ENCODE data around the gene CLDN6. TPM values are rescaled to one million over a fixed set of nuclear protein-coding genes. Genes with fewer than 3 reads are reported as not detected.

CLDN6 gene
- total and polyA plus RNA-seq, 9 of the 15 experiments (the other 6 are each of a cell fraction or from before 2014, with no cell fraction given), result 0.22 to 0.75 (median 0.38) TPM; not detected in 3

GRCh38 chr16:2990891-2991290, 27.1 kb downstream of the CLDN6 start:
- no peaks in the 10 kb centered on the region for H3K27me3 ChIP-seq (ENCODE audit: control insufficient read depth in 2 of 2, insufficient read depth in 2 of 2, low read length in 2 of 2)
- no peak for TF ChIP-seq RNF2 (IDR thresholded peaks at IDR 0.05)
- TF ChIP-seq ZFX (CRISPR knock-in tag; IDR thresholded peaks at IDR 0.05), result no peak
- no peak for TF ChIP-seq NFIX (CRISPR knock-in tag; IDR thresholded peaks at IDR 0.05; ENCODE audit: low read depth)
- TF ChIP-seq SREBF2 (CRISPR knock-in tag; IDR thresholded peaks at IDR 0.05), result no peak
- TF ChIP-seq DIDO1 (tag; IDR thresholded peaks at IDR 0.05; ENCODE audit: low read depth), result no peak
- TF ChIP-seq MBD1 (CRISPR knock-in tag; IDR thresholded peaks at IDR 0.05), result no peak
- no peak for TF ChIP-seq ZBTB2 (IDR thresholded peaks at IDR 0.05)
- TF ChIP-seq CBX1 (IDR thresholded peaks at IDR 0.05; ENCODE audit: low read depth), result no peak
- TF ChIP-seq CTBP1 (IDR thresholded peaks at IDR 0.05; ENCODE audit: borderline replicate concordance), result no peak
- TF ChIP-seq RBM25 (IDR thresholded peaks at IDR 0.05; ENCODE audit: low read depth, low read length, severe bottlenecking), result no peak
- TF ChIP-seq, protein P1, sequence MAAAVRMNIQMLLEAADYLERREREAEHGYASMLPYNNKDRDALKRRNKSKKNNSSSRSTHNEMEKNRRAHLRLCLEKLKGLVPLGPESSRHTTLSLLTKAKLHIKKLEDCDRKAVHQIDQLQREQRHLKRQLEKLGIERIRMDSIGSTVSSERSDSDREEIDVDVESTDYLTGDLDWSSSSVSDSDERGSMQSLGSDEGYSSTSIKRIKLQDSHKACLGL (CRISPR knock-in tag; IDR thresholded peaks at IDR 0.05; ENCODE audit: borderline replicate concordance, poor library complexity, severe bottlenecking), result no peak
- no peak for TF ChIP-seq YY1 (IDR thresholded peaks at IDR 0.05; ENCODE audit: borderline replicate concordance in 1 of 3, control insufficient read depth in 1 of 3, extremely low read depth in 1 of 3, insufficient read depth in 3 of 3, insufficient read length in 1 of 3, insufficient replicate concordance in 2 of 3, low read depth in 1 of 3, low read length in 2 of 3)
- TF ChIP-seq, protein P2, sequence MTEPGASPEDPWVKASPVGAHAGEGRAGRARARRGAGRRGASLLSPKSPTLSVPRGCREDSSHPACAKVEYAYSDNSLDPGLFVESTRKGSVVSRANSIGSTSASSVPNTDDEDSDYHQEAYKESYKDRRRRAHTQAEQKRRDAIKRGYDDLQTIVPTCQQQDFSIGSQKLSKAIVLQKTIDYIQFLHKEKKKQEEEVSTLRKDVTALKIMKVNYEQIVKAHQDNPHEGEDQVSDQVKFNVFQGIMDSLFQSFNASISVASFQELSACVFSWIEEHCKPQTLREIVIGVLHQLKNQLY (CRISPR knock-in tag; conservative IDR thresholded peaks at IDR 0.05), result no peak
- TF ChIP-seq NBN (IDR thresholded peaks at IDR 0.05; ENCODE audit: low read depth), result no peak

More at GRCh38 chr16:2990891-2991290, 27.1 kb downstream of the CLDN6 start:
- no peaks in the 10 kb centered on the region for H4K20me1 ChIP-seq (replicated peaks; ENCODE audit: control insufficient read depth, insufficient read depth, low read length)
- DNase-seq (ENCODE audit: extremely low read depth in 1 of 4, low spot score in 3 of 4) (no peak), ATAC-seq (no peak), FAIRE-seq (no peak)
- no peak overlapping the region for H2AFZ ChIP-seq (ENCODE audit: low read depth, low read length)
- H3K4me3 ChIP-seq, result no peak overlapping the region
- H3K9me1 ChIP-seq (ENCODE audit: control insufficient read depth, insufficient read depth, low read length), result no peaks in the 10 kb centered on the region
- 37% methylated on average over 7 of the region's 10 CpGs for WGBS (ENCODE audit: insufficient coverage, low coverage, missing lambda C conversion rate)
- intact Hi-C loops (cut with micrococcal nuclease) (no loop called here), in situ Hi-C loops (cut with MboI) (no loop called here)
- H3K4me2 ChIP-seq (ENCODE audit: insufficient read depth, low read length), result no peak overlapping the region
- no TSS peak for BruUV-seq (replicated peaks)
- POLR2A ChIA-PET, result interaction anchor here (0.8 to 1.0 kb wide), 2 partner anchors 12 to 28 kb away, joined by 3 read pairs; no protein-coding TSS in a partner anchor
- H3K27ac ChIP-seq (ENCODE audit: extremely low read depth, low read depth, low read length), result no peak overlapping the region
- peaks cover 0 to 41% of the 10 kb centered on the region in 2 experiments; a peak in 2 of 5 replicates for H3K4me1 ChIP-seq (replicated peaks in 1 of 2; ENCODE audit: control insufficient read depth in 2 of 2, insufficient read depth in 2 of 2, low read length in 2 of 2)
- H3K36me3 ChIP-seq (ENCODE audit: control insufficient read depth, insufficient read depth, low read length), result no peaks in the 10 kb centered on the region
- no peaks in the 10 kb centered on the region for H3K9me3 ChIP-seq (replicated peaks; ENCODE audit: control insufficient read depth, insufficient read depth, low read depth, low read length)
- H3K79me2 ChIP-seq (ENCODE audit: control insufficient read depth, insufficient read depth, low read length), result no peaks in the 10 kb centered on the region
- no peak overlapping the region for H3K9ac ChIP-seq (ENCODE audit: insufficient read depth in 1 of 2, low read depth in 2 of 2, low read length in 2 of 2)
- CTCF ChIA-PET (ENCODE audit: low intra/inter-chr PET ratio), result no interaction called here

Data from K562 (cell line).